Stimulated activated CD4-positive, alpha-beta T cell treated with anti-CD3 and anti-CD28 coated beads, Interleukin-1b, Interleukin-23, amount 100 ng/mL, for 24 hours (primary cell): Measurements from ENCODE around the gene TTC16.
A peak's percentile ranks its signal among the peaks of the same experiment; 100 is the strongest.

ENCODE experiments used
- DNase-seq, 4 experiments: peaks; one replicate each; pipeline ENCODE4 v3.0.0-alpha.2; 2020; ENCODE audit warnings: low read depth in 4 of 4, low spot score in 1 of 4

The TTC16 gene

DNA sequence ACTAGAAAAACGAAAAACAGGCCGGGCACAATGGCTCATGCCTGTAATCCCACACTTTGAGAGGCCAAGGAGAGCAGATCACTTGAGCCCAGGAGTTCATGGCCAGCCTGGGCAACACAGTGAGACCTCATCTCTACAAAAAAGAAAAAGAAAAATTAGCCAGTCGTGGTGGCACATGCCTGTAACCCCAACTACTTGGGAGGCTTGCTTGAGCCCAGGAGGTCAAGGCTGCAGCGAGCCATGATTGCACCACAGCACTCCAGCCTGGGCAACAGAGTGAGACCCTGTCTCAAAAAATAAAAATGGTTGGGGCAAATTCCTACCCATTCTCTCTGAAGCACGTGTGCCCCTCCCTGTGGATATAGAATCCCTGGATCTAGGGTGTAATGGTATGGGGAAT lies 17.5 kb upstream of the TTC16 start:
- DNase-seq: no peak

DNA sequence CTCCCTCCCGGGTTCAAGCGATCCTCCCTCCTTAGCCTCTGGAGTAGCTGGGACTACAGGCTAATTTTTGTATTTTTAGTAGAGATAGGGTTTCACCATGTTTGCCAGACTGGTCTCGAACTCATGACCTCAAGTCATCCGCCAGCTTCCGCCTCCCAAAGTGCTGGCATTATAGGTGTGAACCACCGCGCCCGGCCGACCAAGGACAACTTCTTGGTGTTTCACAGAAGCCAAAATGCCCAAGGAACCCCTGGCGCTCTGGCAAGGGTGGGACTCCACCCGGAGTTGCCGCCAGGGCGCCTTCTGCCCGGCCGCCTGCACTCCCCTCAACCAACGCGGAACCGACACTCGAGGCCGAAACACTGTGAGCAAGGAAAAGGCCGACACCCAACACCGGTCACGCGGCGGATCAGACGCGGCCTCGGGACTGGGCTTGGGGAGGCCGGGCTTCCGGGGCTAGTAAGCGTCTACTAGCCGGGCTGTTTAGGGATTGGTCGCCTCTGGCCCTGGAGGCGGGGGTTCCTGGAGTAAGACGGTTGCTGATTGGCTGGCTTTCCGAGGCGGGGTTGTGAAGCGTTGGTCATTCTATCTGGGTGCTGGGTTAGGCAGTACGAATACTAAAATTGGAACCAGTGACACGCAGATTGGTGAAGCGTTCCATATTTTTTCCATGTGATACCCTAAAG lies 16.8 kb upstream of the TTC16 start:
- peak; percentile 57 to 80 (median 76) for DNase-seq

DNA sequence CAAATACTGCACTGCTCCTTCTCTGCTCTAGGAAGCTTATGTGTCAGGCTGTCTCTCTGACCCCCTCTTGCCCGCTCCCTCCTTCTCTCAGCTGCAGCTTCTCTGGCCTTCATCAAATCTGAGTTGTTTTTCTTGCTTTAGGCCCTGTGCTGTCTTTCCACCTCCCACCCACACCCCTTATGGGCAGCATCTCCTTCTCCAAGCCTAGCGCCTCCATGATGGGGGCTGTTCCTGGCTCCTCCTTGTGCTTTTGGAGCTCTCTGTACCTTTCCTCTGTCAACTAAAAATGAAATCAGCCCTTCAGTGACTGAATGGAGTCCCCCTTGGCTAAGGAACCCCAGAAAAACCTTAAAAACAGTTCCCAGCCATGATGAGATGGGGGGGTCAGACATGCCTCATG lies 15.7 kb upstream of the TTC16 start:
- no peak for DNase-seq

DNA sequence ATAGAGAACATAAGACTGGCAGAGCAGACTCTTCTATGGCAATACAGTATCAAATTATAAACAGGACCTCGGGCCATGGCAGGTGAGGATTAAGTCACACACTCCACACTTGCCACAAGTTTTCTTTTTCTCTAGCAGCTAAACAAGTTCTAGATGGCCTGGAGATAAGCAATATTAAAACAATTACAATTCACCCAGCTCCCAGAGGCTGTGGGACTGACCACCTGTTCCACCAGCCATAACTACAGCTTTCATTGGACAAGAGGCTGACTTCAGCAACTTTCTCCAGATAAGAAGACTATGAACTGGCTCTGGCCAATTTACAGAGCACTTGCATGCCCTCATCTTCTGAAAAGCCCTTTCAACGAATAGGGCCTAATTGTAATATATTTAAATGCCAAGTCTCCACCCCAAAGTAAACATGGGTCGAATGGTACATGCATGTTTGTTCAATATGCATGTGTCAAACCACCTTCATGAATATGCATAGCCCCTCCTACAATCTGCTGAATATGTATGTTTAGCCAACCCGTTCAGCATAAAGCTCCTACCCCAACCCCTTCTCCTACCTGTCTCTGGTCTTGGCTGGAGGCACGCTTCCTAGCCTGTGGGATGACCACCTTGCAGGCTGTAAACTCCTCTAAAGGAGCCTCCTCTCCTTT lies 15.2 kb upstream of the TTC16 start:
- no peak for DNase-seq

DNA sequence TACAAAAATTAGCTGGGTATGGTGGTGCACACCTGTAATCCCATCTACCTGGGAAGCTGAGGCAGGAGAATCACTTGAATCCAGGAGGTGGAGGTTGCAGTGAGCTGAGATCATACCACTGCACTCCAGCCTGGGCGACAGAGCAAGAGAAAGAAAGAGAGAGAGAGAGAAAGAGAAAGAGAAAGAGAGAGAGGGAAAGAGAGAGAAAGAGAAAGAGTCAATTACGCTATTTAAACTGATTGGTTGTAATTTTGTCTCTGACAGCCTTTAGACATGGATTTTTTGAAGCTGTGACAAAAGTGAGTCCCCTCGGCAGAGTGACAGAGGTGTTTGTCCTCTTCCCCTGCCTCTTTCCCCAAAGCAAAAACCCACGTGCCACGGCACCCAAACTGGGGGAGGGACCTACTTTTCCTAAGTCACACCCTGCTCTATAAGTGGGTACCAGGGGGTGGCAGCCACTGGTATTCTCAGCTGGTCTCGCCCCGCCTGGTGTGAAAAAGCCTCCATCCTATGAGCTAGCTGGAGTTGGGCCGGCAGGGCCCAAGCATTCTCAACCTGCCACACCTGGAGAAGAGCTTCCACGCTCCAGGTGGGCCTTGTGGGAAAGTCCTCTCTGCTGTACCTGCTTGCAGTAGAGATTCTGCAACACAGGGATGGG lies 12.5 kb upstream of the TTC16 start:
- DNase-seq: no peak

DNA sequence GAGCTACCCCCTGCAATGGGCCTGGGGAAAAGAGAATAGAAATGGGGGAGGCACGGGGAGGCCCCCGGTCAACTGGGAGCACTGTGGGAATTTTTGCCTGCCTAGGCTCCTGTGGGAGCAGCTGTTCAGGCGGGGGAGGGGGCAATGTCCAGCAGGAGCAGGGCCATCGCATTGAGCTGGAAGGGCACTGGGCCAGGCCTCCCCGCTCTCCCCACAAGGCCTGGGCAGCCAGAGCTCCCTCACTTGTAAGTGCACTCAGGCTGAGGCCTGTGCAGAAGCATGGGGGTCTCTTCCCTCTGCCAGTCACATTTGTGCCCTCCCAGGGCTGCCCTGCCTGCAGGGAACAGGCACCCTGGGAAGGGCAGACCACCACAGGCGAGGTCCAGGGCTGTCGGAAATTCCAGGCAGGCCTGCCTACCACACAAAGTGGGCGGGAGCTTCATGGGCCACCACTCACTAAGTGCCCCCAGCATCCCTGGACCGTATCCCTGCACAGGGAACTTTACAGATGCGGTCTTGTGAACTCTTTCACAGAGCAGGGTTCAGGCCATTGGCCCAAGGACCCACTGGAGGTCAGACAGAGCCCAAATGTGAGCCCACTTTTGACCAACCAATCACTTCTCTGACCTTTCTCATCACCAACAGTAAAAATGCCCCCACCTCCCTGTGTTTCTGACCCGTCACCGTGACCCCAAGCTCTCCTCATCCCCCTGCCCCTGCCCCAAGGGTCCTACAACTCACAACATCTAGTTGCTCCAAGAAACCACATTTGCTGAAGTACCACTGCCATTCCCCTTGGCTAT lies 10.1 kb upstream of the TTC16 start:
- DNase-seq: no peak

DNA sequence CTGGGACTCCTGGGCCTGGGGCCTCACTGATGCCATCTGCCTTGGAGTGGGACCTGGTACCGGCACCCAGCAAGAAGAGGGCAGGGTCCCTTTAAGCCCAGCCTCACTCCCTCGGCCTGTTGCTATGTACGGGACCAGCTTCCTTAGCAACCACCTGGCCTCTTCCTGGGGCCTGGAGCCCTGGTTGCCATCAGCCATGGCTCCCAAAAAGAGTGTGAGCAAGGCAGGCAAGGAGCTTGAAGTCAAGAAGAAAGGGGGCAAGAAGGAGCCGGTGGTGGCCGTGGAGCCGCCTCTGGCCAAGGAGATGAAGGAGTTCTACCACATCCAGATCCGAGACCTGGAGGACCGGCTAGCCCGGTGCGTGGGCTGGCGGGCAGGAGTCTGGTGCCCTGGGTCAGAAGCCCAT lies 9.0 kb upstream of the TTC16 start, which contains the start of gene CFAP157:
TSS of gene CFAP157 (plus strand) at position 153 of the 406 bp plus-strand sequence. CDS start at position 197, 44 bp downstream.
- no peak for DNase-seq

DNA sequence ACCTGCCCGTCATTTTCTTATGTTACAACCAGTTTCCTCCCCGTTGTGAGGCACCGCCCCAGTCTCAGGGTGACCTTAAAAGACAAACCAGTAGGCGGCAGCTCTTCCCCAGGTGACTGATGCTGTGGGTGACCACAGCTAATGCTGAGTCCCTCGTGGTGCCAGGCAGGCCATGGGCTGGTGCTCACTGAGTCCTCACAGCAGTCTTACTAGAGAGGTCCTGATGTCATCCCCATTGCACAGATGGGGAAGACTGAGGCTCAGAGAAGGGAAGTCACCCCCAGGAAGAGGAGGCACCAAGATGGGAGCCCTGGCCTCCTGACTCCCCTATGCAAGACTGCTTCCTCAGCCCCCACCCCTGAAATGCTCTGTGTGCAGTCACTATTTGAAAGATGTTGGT lies 8.1 kb upstream of the TTC16 start:
- DNase-seq: no peak

DNA sequence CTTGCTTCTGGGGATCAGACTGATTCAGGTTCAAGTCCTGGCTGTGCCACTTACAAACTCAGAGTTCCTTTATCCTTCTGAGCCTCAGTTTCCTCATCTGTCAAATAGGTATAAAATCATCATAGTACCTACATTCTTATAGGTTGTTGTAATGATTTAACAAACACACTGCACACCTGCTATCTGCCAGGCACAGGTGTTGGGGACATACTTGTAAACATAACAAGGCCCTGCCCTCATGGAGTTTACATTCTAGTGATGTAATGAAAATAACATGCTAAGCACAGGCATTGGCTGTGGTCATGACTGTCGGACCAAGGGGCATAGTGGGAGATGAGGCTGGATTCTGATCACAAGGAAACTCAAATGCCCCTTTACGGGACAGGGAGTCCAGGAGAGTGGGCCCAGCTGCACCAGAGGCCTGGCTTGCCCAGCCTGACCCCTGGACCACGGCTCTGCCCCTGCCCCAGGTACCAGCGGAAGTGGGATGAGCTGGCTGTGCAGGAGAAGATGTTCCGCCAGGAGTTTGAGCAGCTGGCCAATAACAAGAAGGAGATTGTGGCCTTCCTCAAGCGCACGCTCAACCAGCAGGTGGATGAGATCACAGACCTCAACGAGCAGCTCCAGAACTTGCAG lies 6.8 kb upstream of the TTC16 start:
- DNase-seq: no peak

DNA sequence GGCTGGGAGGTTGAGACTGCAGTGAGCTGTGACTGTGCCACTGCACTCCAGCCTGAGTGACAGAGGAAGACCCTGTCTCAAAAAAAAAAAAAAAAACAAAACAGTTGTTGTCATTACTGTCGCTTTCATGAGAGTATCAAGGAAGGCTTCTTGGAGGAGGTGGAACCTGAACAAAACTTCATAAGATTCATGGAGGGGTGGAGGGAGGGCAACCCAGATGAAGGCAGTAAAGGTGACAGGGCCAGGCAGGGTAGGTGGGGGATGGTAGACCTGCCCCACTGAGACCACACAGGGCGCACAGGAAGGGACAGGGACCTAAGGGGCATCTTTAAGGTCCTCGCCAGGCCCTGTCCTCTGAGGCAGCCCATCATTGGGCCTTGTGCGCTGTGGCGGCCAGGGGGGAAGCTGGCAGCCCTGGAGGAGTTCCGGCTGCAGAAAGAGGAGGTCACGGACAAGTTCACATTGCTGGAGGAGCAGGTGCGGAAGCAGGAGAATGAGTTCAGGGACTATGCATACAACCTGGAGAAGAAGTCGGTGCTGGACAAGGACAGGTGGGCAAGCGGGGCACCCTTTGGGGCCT lies 5.6 kb upstream of the TTC16 start:
- no peak for DNase-seq

DNA sequence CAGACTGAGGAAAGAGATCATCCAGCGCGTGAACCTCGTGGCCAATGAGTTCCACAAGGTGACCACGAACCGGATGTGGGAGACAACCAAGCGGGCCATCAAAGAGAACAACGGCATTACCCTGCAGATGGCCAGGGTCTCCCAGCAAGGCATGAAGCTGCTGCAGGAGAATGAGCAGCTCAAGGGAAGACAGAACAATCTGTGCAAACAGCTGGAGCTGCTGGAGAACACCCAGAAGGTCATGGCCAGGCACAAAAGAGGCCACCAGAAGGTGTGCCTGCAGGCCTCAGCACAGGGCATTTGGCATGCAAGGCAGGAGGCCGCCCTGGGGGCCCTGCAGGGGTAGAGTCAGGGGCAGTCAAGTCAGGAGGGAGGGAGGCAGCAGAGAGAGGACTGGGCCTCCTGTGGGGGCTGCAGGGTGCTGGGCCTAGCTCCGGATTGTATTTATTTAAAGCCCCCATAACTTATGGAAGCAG lies 4.6 kb upstream of the TTC16 start:
- DNase-seq: no peak

DNA sequence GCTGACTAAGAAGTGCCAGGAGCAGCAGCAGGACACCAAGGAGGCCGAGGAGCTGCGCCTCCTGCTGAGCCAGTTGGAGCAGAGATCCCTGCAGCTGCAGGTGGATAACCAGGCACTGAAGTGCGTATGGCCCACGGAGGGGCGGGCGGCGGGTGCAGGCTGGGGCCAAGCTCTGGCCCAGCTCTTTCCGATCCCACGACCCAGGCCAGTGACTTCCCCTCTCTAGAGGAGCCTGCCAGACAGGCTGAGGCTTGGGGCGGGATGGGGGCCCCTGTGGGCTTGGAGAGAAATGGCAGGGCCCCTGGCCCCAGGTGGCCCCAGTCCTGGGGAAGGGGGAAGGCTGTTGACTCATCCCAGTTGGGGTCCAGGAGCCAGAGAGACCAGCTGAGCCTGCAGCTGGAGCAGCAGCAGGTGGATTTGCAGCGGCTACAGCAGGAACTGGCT lies 4.0 kb upstream of the TTC16 start:
- DNase-seq: no peak

DNA sequence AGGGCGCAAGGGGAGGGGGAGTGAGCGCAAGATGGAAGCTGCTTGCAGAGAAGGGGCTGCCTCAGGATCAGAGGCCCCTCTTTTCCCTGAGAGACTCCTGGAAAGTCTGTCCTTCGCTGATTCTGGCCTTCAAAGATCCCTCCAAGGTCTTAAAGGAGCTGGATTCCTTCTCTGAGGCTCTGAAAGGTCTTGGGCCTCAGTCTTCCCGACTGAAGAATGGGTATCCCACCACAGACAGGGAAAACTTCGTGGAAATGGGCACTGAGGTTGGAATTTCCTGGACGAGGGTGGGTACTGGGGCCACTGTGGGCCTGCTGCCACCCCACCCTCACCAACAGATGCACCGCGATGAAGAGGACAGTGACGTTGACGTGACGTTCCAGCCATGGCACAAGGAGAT lies 3.5 kb upstream of the TTC16 start:
- DNase-seq: no peak

DNA sequence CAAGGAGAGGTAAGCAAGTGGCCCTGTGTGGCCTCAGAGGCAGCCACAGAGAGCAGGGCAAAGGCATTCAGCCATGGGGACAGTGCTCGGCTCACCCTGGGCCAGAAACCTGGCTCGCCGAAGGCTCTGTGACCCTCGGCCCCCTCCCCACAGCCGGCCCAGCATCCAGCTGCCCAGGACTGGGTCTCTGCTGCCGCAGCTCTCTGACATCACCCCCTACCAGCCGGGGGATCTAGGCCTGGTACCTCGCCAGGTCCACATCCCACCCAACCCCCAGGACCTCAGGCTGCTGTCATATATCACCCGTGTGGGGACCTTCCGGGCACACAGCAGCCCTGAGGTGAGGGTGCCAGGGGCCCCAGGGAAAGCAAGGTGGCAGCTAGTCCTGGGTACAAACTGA lies 3.0 kb upstream of the TTC16 start:
- no peak for DNase-seq

DNA sequence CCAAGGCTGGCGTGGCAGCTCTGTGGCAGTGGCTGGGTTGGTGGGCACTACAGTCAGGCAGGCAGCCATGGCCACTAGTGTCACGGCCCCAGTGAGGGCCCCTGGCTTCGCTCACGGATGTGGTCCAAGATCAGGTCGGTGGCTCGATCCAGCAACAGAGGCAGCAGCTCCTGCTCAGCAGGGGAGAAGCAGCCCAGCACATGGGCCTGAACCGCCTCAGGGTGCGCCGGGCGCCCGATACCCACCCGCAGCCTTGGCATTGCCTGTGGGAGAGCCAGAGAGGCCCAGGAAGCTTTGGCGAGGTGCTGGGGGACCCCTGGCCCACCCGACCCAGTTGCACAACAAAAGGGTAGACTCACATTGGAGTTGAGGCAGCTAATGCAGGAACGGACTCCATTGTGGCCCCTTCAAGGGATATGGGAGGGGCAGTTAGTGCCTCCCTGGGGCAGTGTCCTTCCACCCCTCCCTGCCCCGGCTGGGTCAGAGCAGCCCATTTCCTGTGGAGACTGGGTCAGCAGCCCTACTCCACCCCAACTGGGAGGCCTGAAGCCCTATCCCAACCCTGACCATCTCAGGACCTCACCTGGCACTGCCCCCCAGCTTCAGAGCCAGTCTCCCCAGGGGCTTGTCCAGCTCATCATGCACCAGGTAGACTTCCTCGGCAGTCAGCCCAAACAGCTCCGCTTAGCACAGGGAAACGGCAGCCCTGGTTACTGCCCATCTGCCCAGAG lies 1.7 kb upstream of the TTC16 start:
- DNase-seq: no peak

DNA sequence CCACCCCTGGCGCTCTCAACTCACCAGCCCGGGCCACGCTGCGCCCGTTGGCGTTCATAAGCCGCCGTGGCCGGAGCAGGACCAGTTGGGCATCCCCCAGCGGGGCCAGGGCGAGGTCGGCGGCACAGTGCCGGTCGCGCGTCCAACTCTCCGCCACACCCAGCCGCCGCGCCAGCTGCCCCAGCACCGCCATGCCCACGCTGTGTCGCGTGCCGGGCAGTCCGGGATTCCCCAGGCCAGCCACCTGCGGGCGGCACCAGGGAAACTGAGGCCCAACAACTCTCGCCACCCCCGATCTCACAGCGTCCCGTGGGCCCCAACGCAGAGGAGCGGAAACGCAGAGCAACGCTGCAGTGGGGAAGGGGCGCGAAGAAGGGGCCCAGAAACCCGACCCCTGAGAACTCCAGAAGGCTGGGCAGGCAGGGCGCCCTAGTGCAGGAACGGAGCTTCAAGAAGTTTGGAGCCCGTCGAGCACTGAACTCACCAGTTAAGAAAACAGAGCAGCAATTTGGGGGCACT lies 869 bp upstream of the TTC16 start:
- no peak for DNase-seq

DNA sequence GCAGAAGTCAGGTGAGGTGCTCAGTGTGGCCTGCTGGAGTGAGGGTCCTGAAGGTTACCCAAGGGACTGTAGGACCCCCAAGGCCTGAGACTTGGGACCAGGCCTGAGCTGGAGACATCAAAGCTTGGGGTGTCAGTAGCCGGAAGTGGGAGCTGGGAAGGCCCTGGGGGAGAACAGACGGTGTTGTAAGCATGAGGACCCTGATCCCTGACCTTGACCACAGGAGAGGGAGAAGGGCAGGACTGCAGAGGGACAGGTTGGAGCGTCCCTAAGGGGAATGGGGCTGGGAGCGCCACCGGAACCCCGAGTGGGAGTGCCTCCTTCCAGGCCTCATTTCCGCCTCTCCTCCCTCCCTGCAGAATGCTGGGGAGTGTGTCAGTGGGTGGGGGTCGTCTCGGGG lies 533 bp downstream of the TTC16 start:
- no peak for DNase-seq

DNA sequence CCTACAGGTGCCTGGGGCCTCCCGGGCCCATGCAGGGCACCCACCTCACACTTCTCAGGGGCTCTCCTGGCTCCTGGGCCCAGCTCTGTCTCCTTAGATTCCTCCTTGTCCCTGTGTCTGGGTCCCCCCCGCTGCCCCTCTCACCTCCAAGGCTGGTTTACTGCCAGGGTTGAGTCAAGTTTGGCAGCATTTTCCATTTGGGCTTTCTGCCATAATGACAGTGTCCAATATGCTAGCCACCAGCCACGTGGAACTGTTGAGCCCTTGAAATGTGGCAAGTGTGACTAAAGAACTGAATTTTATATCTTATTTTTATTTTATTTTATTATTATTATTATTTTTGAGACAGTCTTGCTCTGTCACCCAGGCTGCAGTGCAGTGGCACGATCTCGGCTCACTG lies 1.9 kb downstream of the TTC16 start:
- no peak for DNase-seq

DNA sequence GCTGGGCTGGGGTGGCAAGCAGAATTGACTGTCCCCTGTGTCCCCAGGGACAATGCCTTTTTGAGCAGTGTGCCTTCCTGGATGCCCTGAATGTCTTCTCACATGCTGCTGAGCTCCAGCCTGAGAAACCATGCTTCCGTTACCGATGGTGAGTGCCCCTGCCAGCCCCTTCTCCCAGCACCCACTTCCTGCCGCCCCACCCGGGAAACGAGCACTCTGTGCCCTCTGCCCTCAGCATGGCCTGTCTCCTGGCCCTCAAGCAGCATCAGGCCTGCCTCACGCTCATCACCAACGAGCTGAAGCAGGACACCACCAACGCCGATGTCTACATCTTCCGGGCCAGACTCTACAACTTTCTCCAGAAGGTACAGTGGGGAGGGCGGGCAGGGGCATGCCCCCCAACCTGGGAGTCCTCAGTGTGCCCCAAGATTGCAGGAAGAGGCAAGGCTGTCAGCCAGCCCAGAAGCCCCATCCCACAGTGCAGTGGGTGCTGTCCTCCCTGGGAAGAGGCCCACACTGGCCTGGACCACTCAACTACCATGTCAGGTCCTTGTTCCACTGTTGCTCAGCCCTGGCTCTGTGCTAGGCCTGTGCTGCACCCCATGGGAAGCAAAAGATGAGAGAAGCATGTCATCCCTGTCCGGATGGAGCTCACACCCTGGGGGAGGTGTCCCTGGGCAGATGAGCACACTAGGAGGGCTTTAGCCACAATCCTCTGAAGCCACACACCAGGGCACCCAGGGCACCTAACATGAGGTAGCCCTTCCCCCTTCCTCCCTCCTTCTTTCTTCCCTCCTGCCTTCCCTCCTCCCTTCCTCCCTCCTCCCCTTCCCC lies 4.4 kb downstream of the TTC16 start:
- DNase-seq: no peak
